Measurements from ENCODE around the gene ADORA1. TPM values are rescaled to one million over a fixed set of nuclear protein-coding genes. Genes with fewer than 3 reads are reported as not detected.

Gene ADORA1
- polyA plus RNA-seq, 1 of the 3 experiments (the other 2 are of a cell fraction): 4.8 TPM

DNA sequence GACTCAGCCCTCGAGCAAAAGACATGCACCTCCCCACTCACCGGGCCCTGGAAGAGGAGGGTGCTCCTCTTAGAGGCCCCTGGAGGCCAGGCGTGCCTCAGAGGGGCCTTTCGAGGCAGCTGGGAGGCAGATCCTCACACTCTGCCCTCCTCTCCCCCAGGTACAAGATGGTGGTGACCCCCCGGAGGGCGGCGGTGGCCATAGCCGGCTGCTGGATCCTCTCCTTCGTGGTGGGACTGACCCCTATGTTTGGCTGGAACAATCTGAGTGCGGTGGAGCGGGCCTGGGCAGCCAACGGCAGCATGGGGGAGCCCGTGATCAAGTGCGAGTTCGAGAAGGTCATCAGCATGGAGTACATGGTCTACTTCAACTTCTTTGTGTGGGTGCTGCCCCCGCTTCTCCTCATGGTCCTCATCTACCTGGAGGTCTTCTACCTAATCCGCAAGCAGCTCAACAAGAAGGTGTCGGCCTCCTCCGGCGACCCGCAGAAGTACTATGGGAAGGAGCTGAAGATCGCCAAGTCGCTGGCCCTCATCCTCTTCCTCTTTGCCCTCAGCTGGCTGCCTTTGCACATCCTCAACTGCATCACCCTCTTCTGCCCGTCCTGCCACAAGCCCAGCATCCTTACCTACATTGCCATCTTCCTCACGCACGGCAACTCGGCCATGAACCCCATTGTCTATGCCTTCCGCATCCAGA is 37.7 kb downstream of the ADORA1 start:
- H3K4me2 ChIP-seq: no peak overlapping the region
- no peaks in the 10 kb centered on the region for H3K27me3 ChIP-seq (ENCODE audit: insufficient read depth)
- H3K9ac ChIP-seq: no peak overlapping the region
- no peaks in the 10 kb centered on the region for H3F3A ChIP-seq (replicated peaks; ENCODE audit: insufficient read depth)
- ChIA-PET POLR2A (no interaction called here), CTCF (interaction anchor here (0.9 to 2.0 kb wide), 3 partner anchors 12 to 47 kb away, joined by 3 to 10 read pairs (median 3); no protein-coding TSS in a partner anchor)
- no peak overlapping the region for H3K4me3 ChIP-seq (ENCODE audit: low read depth in 2 of 2, low read length in 1 of 2)
- no peaks in the 10 kb centered on the region for H4K20me1 ChIP-seq (ENCODE audit: insufficient read depth)
- TF ChIP-seq, protein P1, sequence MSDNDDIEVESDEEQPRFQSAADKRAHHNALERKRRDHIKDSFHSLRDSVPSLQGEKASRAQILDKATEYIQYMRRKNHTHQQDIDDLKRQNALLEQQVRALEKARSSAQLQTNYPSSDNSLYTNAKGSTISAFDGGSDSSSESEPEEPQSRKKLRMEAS (IDR thresholded peaks at IDR 0.05; ENCODE audit: low read depth): no peak
- TF ChIP-seq TAF1 (IDR thresholded peaks at IDR 0.05; ENCODE audit: borderline replicate concordance, low read depth, low read length) (no peak), FOXJ3 (CRISPR knock-in tag; IDR thresholded peaks at IDR 0.05) (no peak), FOSL2 (IDR thresholded peaks at IDR 0.05; ENCODE audit: borderline replicate concordance, low read depth) (no peak), USF1 (IDR thresholded peaks at IDR 0.05; ENCODE audit: borderline replicate concordance, low read depth) (no peak), NRF1 (IDR thresholded peaks at IDR 0.05; ENCODE audit: low read depth, low read length) (no peak), TCF12 (IDR thresholded peaks at IDR 0.05) (no peak), FOXM1 (IDR thresholded peaks at IDR 0.05; ENCODE audit: low read depth) (no peak), GATA2 (CRISPR knock-in tag; IDR thresholded peaks at IDR 0.05) (no peak)
- H3K9me3 ChIP-seq: no peaks in the 10 kb centered on the region
- H3K9me2 ChIP-seq: no peaks in the 10 kb centered on the region
- no peak for DNase-seq
- no peak overlapping the region for H3K27ac ChIP-seq (ENCODE audit: low read depth in 2 of 2, low read length in 1 of 2)
- no peaks in the 10 kb centered on the region for H3K79me2 ChIP-seq (ENCODE audit: insufficient read depth)
- no peaks in the 10 kb centered on the region for H3K36me3 ChIP-seq (replicated peaks in 1 of 2; ENCODE audit: control insufficient read depth in 1 of 2, insufficient read depth in 2 of 2, low read length in 1 of 2)
- WGBS (ENCODE audit: low lambda C conversion rate): 83% methylated on average over 25 of the region's 28 CpGs
- no peak overlapping the region for H2AFZ ChIP-seq (ENCODE audit: low read depth)
- H3K4me1 ChIP-seq (ENCODE audit: control insufficient read depth in 1 of 2, insufficient read depth in 2 of 2, low read depth in 1 of 2, low read length in 1 of 2): no peaks in the 10 kb centered on the region

- no peak overlapping the region for H2AFZ ChIP-seq (ENCODE audit: low read depth)
- no peaks in the 10 kb centered on the region for H3K9me3 ChIP-seq
- H3K27me3 ChIP-seq (ENCODE audit: insufficient read depth): no peaks in the 10 kb centered on the region
- no peaks in the 10 kb centered on the region for H3K79me2 ChIP-seq (ENCODE audit: insufficient read depth)
- H3F3A ChIP-seq (replicated peaks; ENCODE audit: insufficient read depth): no peaks in the 10 kb centered on the region
- no peaks in the 10 kb centered on the region for H3K36me3 ChIP-seq (replicated peaks in 1 of 2; ENCODE audit: control insufficient read depth in 1 of 2, insufficient read depth in 2 of 2, low read length in 1 of 2)
- H4K20me1 ChIP-seq (ENCODE audit: insufficient read depth): no peaks in the 10 kb centered on the region
- ChIA-PET POLR2A (no interaction called here), CTCF (interaction anchor here (0.7 to 2.0 kb wide), 3 partner anchors 48 to 126 kb away, joined by 3 to 10 read pairs (median 3); no protein-coding TSS in a partner anchor)
- TF ChIP-seq RXRA (IDR thresholded peaks at IDR 0.05; ENCODE audit: borderline replicate concordance, low read depth): no peak
- TF ChIP-seq GATA2 (CRISPR knock-in tag; IDR thresholded peaks at IDR 0.05): no peak
- TF ChIP-seq POLR2AphosphoS5 (IDR thresholded peaks at IDR 0.05; ENCODE audit: low read depth, low read length): no peak
- no peak for TF ChIP-seq RCOR1 (IDR thresholded peaks at IDR 0.05; ENCODE audit: low read length)
- no peak overlapping the region for H3K9ac ChIP-seq
- H3K4me2 ChIP-seq: no peak overlapping the region
- H3K27ac ChIP-seq (ENCODE audit: low read depth in 2 of 2, low read length in 1 of 2): no peak overlapping the region
- no peak for DNase-seq
- H3K4me1 ChIP-seq (ENCODE audit: control insufficient read depth in 1 of 2, insufficient read depth in 2 of 2, low read depth in 1 of 2, low read length in 1 of 2): no peaks in the 10 kb centered on the region
- no peaks in the 10 kb centered on the region for H3K9me2 ChIP-seq
- no peak overlapping the region for H3K4me3 ChIP-seq (ENCODE audit: low read depth in 2 of 2, low read length in 1 of 2)
- WGBS (ENCODE audit: low lambda C conversion rate): 87% methylated on average over 7 of the region's 8 CpGs
Observed at GRCh38 chr1:203165800-203166161, 38.3 kb downstream of the ADORA1 start.

Data from SK-N-SH (cell line).